ENCODE measurements around the gene SLC16A9. TPM values are rescaled to one million over a fixed set of nuclear protein-coding genes. Genes with fewer than 3 reads are reported as not detected.

SLC16A9 gene
- total and polyA plus RNA-seq, 2 donors (not counting 3 experiments of a cell fraction or from before 2014, with no cell fraction given), result 0.35 TPM; not detected in 1

- no peaks in the 10 kb centered on the region for H4K20me1 ChIP-seq (replicated peaks; ENCODE audit: control insufficient read depth, extremely low read depth, insufficient read depth, low read length)
- no peak for FAIRE-seq
- ChIA-PET CTCF (no interaction called here), POLR2A (no interaction called here)
- intact Hi-C loops (cut with micrococcal nuclease), result no loop called here
- dilution Hi-C loops (cut with MboI; ENCODE audit: extremely low pct_ligation_motif_present, low sequenced_read_pairs), result no loop called here
- no peak overlapping the region for H2AFZ ChIP-seq (ENCODE audit: low read depth, low read length)
- H3K9ac ChIP-seq (replicated peaks; ENCODE audit: extremely low read depth, insufficient read depth, low read length), result no peak overlapping the region
- DNase-seq (ENCODE audit: low read depth, low spot score), result no peak
- no TSS peak for BruUV-seq (replicated peaks)
- no peak overlapping the region for H3K4me2 ChIP-seq (ENCODE audit: insufficient read depth, low read length)
- H3K27me3 ChIP-seq (ENCODE audit: control insufficient read depth in 2 of 2, insufficient read depth in 2 of 2, low read length in 2 of 2), result peaks cover 0 to 3% of the 10 kb centered on the region in 2 experiments
- no peaks in the 10 kb centered on the region for H3K36me3 ChIP-seq (ENCODE audit: control insufficient read depth in 2 of 2, extremely low read depth in 1 of 2, insufficient read depth in 2 of 2, low read length in 2 of 2)
- H3K27ac ChIP-seq (ENCODE audit: insufficient read depth, low read depth, low read length), result no peak overlapping the region
- TF ChIP-seq, protein P1, sequence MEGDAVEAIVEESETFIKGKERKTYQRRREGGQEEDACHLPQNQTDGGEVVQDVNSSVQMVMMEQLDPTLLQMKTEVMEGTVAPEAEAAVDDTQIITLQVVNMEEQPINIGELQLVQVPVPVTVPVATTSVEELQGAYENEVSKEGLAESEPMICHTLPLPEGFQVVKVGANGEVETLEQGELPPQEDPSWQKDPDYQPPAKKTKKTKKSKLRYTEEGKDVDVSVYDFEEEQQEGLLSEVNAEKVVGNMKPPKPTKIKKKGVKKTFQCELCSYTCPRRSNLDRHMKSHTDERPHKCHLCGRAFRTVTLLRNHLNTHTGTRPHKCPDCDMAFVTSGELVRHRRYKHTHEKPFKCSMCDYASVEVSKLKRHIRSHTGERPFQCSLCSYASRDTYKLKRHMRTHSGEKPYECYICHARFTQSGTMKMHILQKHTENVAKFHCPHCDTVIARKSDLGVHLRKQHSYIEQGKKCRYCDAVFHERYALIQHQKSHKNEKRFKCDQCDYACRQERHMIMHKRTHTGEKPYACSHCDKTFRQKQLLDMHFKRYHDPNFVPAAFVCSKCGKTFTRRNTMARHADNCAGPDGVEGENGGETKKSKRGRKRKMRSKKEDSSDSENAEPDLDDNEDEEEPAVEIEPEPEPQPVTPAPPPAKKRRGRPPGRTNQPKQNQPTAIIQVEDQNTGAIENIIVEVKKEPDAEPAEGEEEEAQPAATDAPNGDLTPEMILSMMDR (IDR thresholded peaks at IDR 0.05; ENCODE audit: extremely low read depth in 1 of 2, insufficient read depth in 1 of 2, low read depth in 1 of 2, low read length in 2 of 2), result no peak
- TF ChIP-seq POLR2A (IDR thresholded peaks at IDR 0.05; ENCODE audit: low read depth, low read length), result no peak
- TF ChIP-seq JUN (IDR thresholded peaks at IDR 0.05; ENCODE audit: borderline replicate concordance, insufficient read depth, insufficient read length, low read depth), result no peak
- no peak for TF ChIP-seq POLR2AphosphoS5 (IDR thresholded peaks at IDR 0.05; ENCODE audit: insufficient read depth, low read depth, low read length)
- TF ChIP-seq MYC (IDR thresholded peaks at IDR 0.05; ENCODE audit: low read depth, low read length), result no peak
- no peak for TF ChIP-seq FOS (IDR thresholded peaks at IDR 0.05; ENCODE audit: borderline replicate concordance, insufficient read depth, low read length)
- no peak for TF ChIP-seq GATA2 (IDR thresholded peaks at IDR 0.05; ENCODE audit: insufficient read depth, insufficient read length, low read depth, low read length)
- TF ChIP-seq MAX (IDR thresholded peaks at IDR 0.05; ENCODE audit: insufficient read depth, insufficient read length), result no peak
- no peak for TF ChIP-seq EZH2 (IDR thresholded peaks at IDR 0.05; ENCODE audit: borderline replicate concordance, low read depth, low read length, severe bottlenecking)
- no peaks in the 10 kb centered on the region for H3K9me3 ChIP-seq (replicated peaks; ENCODE audit: control insufficient read depth, insufficient read depth, low read length)
- H3K9me1 ChIP-seq (replicated peaks; ENCODE audit: control insufficient read depth, extremely low read depth, insufficient read depth, low read length), result no peaks in the 10 kb centered on the region
- H3K79me2 ChIP-seq (ENCODE audit: control insufficient read depth, insufficient read depth, low read length), result no peaks in the 10 kb centered on the region
- no peaks in the 10 kb centered on the region for H3K4me1 ChIP-seq (ENCODE audit: control insufficient read depth, extremely low read depth, insufficient read depth, low read length)
- H3K4me3 ChIP-seq (replicated peaks in 1 of 3; ENCODE audit: insufficient read depth in 1 of 3, low read depth in 1 of 3, low read length in 3 of 3), result no peak overlapping the region
Observed at GRCh38 chr10:59718257-59718656, 8.6 kb upstream of the SLC16A9 start.

Measured in endothelial cell of umbilical vein (primary cell).